ENCODE measurements around the gene PLS3.

PLS3 gene

DNA sequence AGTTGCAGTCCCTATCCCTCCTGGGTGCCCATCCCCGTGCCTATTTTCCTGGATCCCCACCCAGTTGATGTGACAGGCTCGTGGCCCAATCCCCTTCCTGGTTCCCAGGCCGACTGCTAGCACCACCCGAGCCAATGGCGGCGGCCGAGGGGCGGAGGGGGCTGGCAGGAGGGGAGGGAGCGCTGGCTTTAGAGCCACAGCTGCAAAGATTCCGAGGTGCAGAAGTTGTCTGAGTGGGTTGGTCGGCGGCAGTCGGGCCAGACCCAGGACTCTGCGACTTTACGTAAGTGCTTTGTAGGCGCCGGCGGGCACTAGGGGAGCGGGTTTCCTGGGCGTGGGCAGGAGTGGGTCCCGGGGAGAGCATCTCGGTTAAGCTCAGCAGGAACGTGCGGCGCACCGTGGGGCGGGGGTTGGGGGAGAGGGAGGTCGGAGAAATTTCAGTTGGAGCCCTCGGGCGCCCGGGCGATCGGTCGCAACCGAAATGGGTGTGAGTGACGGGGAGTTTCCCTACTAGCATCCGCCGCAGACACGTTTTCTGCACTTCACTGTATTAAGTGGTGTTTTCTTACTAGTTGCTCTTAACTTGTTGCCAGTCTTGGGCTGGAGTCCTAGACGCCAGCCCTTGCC, at the start of gene PLS3:
Gene PLS3, plus strand, starts transcription at position 197 of the 627 bp plus-strand sequence. CDS start 49,077 bp downstream, outside the sequence.
- Histone ChIP-seq H3K4me2 (ENCODE audit: low read depth, low read length, poor library complexity, severe bottlenecking) (no peak within 1 kb of the TSS), H3K4me3 (ENCODE audit: insufficient read depth, low read length, poor library complexity, severe bottlenecking) (no peak within 1 kb of the TSS), H3K27me3 (ENCODE audit: low read length) (no peaks in the 10 kb centered on the region), H4K20me1 (ENCODE audit: low read depth, low read length) (no peaks in the 10 kb centered on the region), H3F3A (ENCODE audit: insufficient read depth) (no peaks in the 10 kb centered on the region), H2AFZ (ENCODE audit: low read depth, low read length, severe bottlenecking) (no peak within 1 kb of the TSS), H3K9me2 (replicated peaks; ENCODE audit: insufficient read depth, low read length) (no peaks in the 10 kb centered on the region), H3K9me3 (ENCODE audit: insufficient read depth, low read length) (no peaks in the 10 kb centered on the region), H3K9ac (ENCODE audit: low read length) (no peak within 1 kb of the TSS), H3K27ac (ENCODE audit: low read depth, low read length) (no peak within 1 kb of the TSS), H3K79me2 (ENCODE audit: insufficient read depth, low read length) (no peaks in the 10 kb centered on the region), H3K36me3 (ENCODE audit: low read length) (no peaks in the 10 kb centered on the region)
- TF ChIP-seq, protein P1, sequence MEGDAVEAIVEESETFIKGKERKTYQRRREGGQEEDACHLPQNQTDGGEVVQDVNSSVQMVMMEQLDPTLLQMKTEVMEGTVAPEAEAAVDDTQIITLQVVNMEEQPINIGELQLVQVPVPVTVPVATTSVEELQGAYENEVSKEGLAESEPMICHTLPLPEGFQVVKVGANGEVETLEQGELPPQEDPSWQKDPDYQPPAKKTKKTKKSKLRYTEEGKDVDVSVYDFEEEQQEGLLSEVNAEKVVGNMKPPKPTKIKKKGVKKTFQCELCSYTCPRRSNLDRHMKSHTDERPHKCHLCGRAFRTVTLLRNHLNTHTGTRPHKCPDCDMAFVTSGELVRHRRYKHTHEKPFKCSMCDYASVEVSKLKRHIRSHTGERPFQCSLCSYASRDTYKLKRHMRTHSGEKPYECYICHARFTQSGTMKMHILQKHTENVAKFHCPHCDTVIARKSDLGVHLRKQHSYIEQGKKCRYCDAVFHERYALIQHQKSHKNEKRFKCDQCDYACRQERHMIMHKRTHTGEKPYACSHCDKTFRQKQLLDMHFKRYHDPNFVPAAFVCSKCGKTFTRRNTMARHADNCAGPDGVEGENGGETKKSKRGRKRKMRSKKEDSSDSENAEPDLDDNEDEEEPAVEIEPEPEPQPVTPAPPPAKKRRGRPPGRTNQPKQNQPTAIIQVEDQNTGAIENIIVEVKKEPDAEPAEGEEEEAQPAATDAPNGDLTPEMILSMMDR (IDR thresholded peaks at IDR 0.05; ENCODE audit: insufficient read depth, low read length, poor library complexity, severe bottlenecking) = no peak
- TF ChIP-seq EZH2phosphoT487 (conservative IDR thresholded peaks at IDR 0.05; ENCODE audit: low read length) = no peak

DNA sequence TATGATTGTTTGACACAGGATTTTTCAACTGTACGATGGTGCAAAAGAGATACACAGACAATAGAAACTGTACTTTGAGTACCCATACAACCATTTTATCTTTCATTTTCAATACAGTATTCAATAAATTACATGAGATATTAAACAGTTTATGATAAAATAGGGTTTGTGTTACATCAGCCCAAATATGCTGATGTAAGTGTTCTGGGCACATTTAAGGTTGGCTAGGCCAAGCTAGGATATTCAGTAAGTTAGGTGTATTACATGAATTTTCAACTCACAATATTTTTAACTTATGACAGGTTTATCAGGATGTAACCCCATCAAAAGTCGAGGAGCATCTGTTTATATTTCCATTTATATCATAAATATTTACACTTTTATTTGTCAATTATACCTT, 42.9 kb upstream of the PLS3 start:
- no peak for TF ChIP-seq EZH2phosphoT487 (conservative IDR thresholded peaks at IDR 0.05; ENCODE audit: low read length)
- TF ChIP-seq, protein P1 (IDR thresholded peaks at IDR 0.05; ENCODE audit: insufficient read depth, low read length, poor library complexity, severe bottlenecking) = no peak
- H3K36me3 ChIP-seq (ENCODE audit: low read length) = no peaks in the 10 kb centered on the region
- H3K27me3 ChIP-seq (ENCODE audit: low read length) = no peaks in the 10 kb centered on the region
- H3K9me2 ChIP-seq (replicated peaks; ENCODE audit: insufficient read depth, low read length) = no peaks in the 10 kb centered on the region
- H3K4me2 ChIP-seq (ENCODE audit: low read depth, low read length, poor library complexity, severe bottlenecking) = no peak overlapping the region
- H3F3A ChIP-seq (ENCODE audit: insufficient read depth) = no peaks in the 10 kb centered on the region
- H2AFZ ChIP-seq (ENCODE audit: low read depth, low read length, severe bottlenecking) = no peak overlapping the region
- H3K4me3 ChIP-seq (ENCODE audit: insufficient read depth, low read length, poor library complexity, severe bottlenecking) = no peak overlapping the region
- H3K9me3 ChIP-seq (ENCODE audit: insufficient read depth, low read length) = no peaks in the 10 kb centered on the region
- no peaks in the 10 kb centered on the region for H3K79me2 ChIP-seq (ENCODE audit: insufficient read depth, low read length)
- H4K20me1 ChIP-seq (ENCODE audit: low read depth, low read length) = no peaks in the 10 kb centered on the region
- H3K27ac ChIP-seq (ENCODE audit: low read depth, low read length) = no peak overlapping the region
- no peak overlapping the region for H3K9ac ChIP-seq (ENCODE audit: low read length)

- Histone ChIP-seq H3K9me2 (replicated peaks; ENCODE audit: insufficient read depth, low read length) (no peaks in the 10 kb centered on the region), H3K79me2 (ENCODE audit: insufficient read depth, low read length) (no peaks in the 10 kb centered on the region), H3K9me3 (ENCODE audit: insufficient read depth, low read length) (no peaks in the 10 kb centered on the region), H4K20me1 (ENCODE audit: low read depth, low read length) (no peaks in the 10 kb centered on the region), H3K4me2 (ENCODE audit: low read depth, low read length, poor library complexity, severe bottlenecking) (no peak overlapping the region), H3F3A (ENCODE audit: insufficient read depth) (no peaks in the 10 kb centered on the region), H3K36me3 (ENCODE audit: low read length) (no peaks in the 10 kb centered on the region), H3K27me3 (ENCODE audit: low read length) (no peaks in the 10 kb centered on the region), H3K4me3 (ENCODE audit: insufficient read depth, low read length, poor library complexity, severe bottlenecking) (no peak overlapping the region), H3K9ac (ENCODE audit: low read length) (no peak overlapping the region), H3K27ac (ENCODE audit: low read depth, low read length) (no peak overlapping the region), H2AFZ (ENCODE audit: low read depth, low read length, severe bottlenecking) (no peak overlapping the region)
- no peak for TF ChIP-seq EZH2phosphoT487 (conservative IDR thresholded peaks at IDR 0.05; ENCODE audit: low read length)
- TF ChIP-seq, protein P1 (IDR thresholded peaks at IDR 0.05; ENCODE audit: insufficient read depth, low read length, poor library complexity, severe bottlenecking) = no peak
These were observed 39.2 kb upstream of the PLS3 start for GRCh38 chrX:115521741-115522140.
